Testis (tissue), 2 donors: ENCODE data around the gene HK2.

ENCODE experiments used
- CTCF ChIP-seq, 3 experiments: fragments of 450-650 bp in 2 of 3; fragments of 200-600 bp in 1 of 3; sonication (generic) in 1 of 3; IDR thresholded peaks; one replicate each; pipeline ENCODE4 v1.5.1; 2016 to 2019; ENCODE audit warnings: antibody characterized with exemption in 3 of 3, mild to moderate bottlenecking in 2 of 3, moderate library complexity in 1 of 3
- POLR2A ChIP-seq: fragments of 450-650 bp; IDR thresholded peaks from one replicate; pipeline ENCODE4 v1.6.1; 2017; ENCODE audit warnings: antibody characterized with exemption, mild to moderate bottlenecking, moderate library complexity

GRCh38 chr2:74896232-74896631, 62.3 kb downstream of the HK2 start:
- TF ChIP-seq CTCF (IDR thresholded peaks at IDR 0.05) (no peak), POLR2A (no peak)
